Transverse colon (tissue), 4 donors: ENCODE data around the gene ARHGAP6.

Experiments used
- CTCF ChIP-seq, 5 experiments: fragments of 200-600 bp in 3 of 5; fragments of 450-650 bp in 2 of 5; sonication (generic) in 3 of 5; IDR thresholded peaks; 1 replicate in 2 of 5; 2 replicates in 3 of 5; pipeline ENCODE4 v1.5.1; 2016 to 2017; ENCODE audit warnings: antibody characterized with exemption in 5 of 5, inconsistent platforms in 3 of 5, mild to moderate bottlenecking in 2 of 5, moderate library complexity in 1 of 5
- POLR2AphosphoS5 ChIP-seq, 3 donors: sonication (generic); formaldehyde crosslinking; IDR thresholded peaks; one replicate each; pipeline ENCODE4 v1.6.1; 2016; ENCODE audit warnings: antibody characterized with exemption in 3 of 3

GRCh38 chrX:11688201-11688600, 22.5 kb upstream of the ARHGAP6 start:
- TF ChIP-seq CTCF (IDR thresholded peaks at IDR 0.05): no peak
- TF ChIP-seq POLR2AphosphoS5 (IDR thresholded peaks at IDR 0.05): no peak
